BE2C (cell line): ENCODE results near the gene FREY1.
A peak's percentile ranks its signal among the peaks of the same experiment; 100 is the strongest.

ENCODE experiments used
- DNase-seq: peaks from one replicate; pipeline ENCODE4 v3.0.0-alpha.2; 2020
- H3K27me3 ChIP-seq: fragments of 250-450 bp; sonication (Bioruptor Pico); 2 replicates; pipeline ENCODE4 v1.5.1; 2020; ENCODE audit warnings: mild to moderate bottlenecking
- H3K36me3 ChIP-seq: fragments of 250-450 bp; sonication (Bioruptor Pico); 2 replicates; pipeline ENCODE4 v1.5.1; 2020; ENCODE audit warnings: mild to moderate bottlenecking
- H3K4me1 ChIP-seq: fragments of 250-450 bp; sonication (Bioruptor Pico); 2 replicates; pipeline ENCODE4 v1.5.1; 2020
- H3K4me3 ChIP-seq: 2 replicates; pipeline ENCODE4 v1.5.1; 2011; ENCODE audit warnings: low read depth, low read length
- H3K9me3 ChIP-seq: fragments of 250-450 bp; sonication (Bioruptor Pico); 2 replicates; pipeline ENCODE4 v1.5.1; 2020
- TF ChIP-seq, protein P1 (sequence below): IDR thresholded peaks from 2 replicates; pipeline ENCODE4 v1.5.1; 2012; ENCODE audit warnings: mild to moderate bottlenecking, low read depth, low read length

Gene FREY1

GRCh38 chr11:45899448-45900174 is 7.5 kb downstream of the FREY1 start:
- peak; percentile 93 for DNase-seq
- no peaks in the 10 kb centered on the region for H3K27me3 ChIP-seq

GRCh38 chr11:45899086-45899447 is 8.0 kb downstream of the FREY1 start:
- TF ChIP-seq, protein P1, sequence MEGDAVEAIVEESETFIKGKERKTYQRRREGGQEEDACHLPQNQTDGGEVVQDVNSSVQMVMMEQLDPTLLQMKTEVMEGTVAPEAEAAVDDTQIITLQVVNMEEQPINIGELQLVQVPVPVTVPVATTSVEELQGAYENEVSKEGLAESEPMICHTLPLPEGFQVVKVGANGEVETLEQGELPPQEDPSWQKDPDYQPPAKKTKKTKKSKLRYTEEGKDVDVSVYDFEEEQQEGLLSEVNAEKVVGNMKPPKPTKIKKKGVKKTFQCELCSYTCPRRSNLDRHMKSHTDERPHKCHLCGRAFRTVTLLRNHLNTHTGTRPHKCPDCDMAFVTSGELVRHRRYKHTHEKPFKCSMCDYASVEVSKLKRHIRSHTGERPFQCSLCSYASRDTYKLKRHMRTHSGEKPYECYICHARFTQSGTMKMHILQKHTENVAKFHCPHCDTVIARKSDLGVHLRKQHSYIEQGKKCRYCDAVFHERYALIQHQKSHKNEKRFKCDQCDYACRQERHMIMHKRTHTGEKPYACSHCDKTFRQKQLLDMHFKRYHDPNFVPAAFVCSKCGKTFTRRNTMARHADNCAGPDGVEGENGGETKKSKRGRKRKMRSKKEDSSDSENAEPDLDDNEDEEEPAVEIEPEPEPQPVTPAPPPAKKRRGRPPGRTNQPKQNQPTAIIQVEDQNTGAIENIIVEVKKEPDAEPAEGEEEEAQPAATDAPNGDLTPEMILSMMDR, result no peak
- no peaks in the 10 kb centered on the region for H3K27me3 ChIP-seq
- peak overlapping the region; percentile 42 for H3K4me3 ChIP-seq
- H3K9me3 ChIP-seq, result no peaks in the 10 kb centered on the region
- H3K4me1 ChIP-seq, result peaks cover 27% of the 10 kb centered on the region
- DNase-seq, result no peak
- H3K36me3 ChIP-seq, result peaks cover 18% of the 10 kb centered on the region

More at GRCh38 chr11:45899448-45900174, 7.5 kb downstream of the FREY1 start:
- Histone ChIP-seq H3K9me3 (no peaks in the 10 kb centered on the region), H3K4me1 (peaks cover 27% of the 10 kb centered on the region), H3K36me3 (peaks cover 22% of the 10 kb centered on the region), H3K4me3 (peak overlapping the region; percentile 42)
- TF ChIP-seq, protein P1, result no peak

DNA sequence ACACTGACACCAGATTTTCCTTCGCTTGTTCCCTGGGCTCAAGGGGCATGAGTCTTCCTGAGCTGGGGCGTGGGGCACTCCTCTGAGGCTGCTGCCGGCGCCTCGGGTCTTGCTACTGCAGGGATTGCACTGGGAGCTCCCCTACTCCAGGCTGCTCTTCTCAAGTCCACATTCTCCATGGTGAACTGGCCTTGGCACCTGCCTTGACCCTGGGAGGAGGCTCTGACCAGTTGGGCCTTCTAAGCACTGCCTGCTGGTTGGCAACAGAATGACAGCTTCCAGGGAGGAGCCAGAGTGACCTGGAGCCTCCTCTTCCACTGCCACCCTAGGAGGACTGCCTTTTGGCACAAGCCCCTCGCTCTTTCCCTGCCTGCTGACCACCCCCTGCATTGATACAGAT is 9.5 kb downstream of the FREY1 start:
- Histone ChIP-seq H3K4me3 (no peak overlapping the region), H3K4me1 (peaks cover 27% of the 10 kb centered on the region), H3K27me3 (no peaks in the 10 kb centered on the region), H3K36me3 (peaks cover 5% of the 10 kb centered on the region), H3K9me3 (no peaks in the 10 kb centered on the region)
- TF ChIP-seq, protein P1, result no peak
- DNase-seq, result no peak

- H3K4me1 ChIP-seq, result peaks cover 27% of the 10 kb centered on the region
- no peaks in the 10 kb centered on the region for H3K36me3 ChIP-seq
- H3K27me3 ChIP-seq, result no peaks in the 10 kb centered on the region
- peak; percentile 67 for DNase-seq
- H3K4me3 ChIP-seq, result no peak overlapping the region
- no peaks in the 10 kb centered on the region for H3K9me3 ChIP-seq
- TF ChIP-seq, protein P1, result no peak
Measured at GRCh38 chr11:45896422-45896984, 10.6 kb downstream of the FREY1 start.

GRCh38 chr11:45895553-45896259 is 11.4 kb downstream of the FREY1 start:
- Histone ChIP-seq H3K27me3 (no peaks in the 10 kb centered on the region), H3K36me3 (no peaks in the 10 kb centered on the region), H3K4me1 (peaks cover 27% of the 10 kb centered on the region), H3K4me3 (no peak overlapping the region), H3K9me3 (no peaks in the 10 kb centered on the region)
- TF ChIP-seq, protein P1, result no peak
- no peak for DNase-seq
